Gastrocnemius medialis (tissue), 4 donors: ENCODE measurements around the gene SPCS2. TPM values are rescaled to one million over a fixed set of nuclear protein-coding genes. Genes with fewer than 3 reads are reported as not detected.

Experiments used
- ATAC-seq, 2 donors: fragments of 150-250 bp; one replicate each; pipeline ENCODE4 v1.9.1; 2016
- DNase-seq, 2 donors: peaks; one replicate each; pipeline ENCODE4 v3.0.0-alpha.2; 2019
- H3K27ac ChIP-seq, 4 donors: fragments of 200-600 bp; sonication (generic); 1 replicate in 1 of 4; 2 replicates in 3 of 4; pipeline ENCODE4 v1.5.1; 2016 to 2018; ENCODE audit warnings: mild to moderate bottlenecking in 2 of 4, moderate library complexity in 1 of 4
- H3K27me3 ChIP-seq, 3 donors: fragments of 200-600 bp; sonication (generic) in 2 of 3; 1 replicate in 1 of 3; 2 replicates in 2 of 3; pipeline versions ENCODE4 v1.5.1 to v1.6.0; 2016 to 2019; ENCODE audit warnings: mild to moderate bottlenecking in 1 of 3, moderate library complexity in 1 of 3
- H3K36me3 ChIP-seq, 2 donors: fragments of 200-600 bp; sonication (generic) in 1 of 2; one replicate each; pipeline ENCODE4 v1.5.1; 2017 to 2018
- H3K4me1 ChIP-seq, 2 donors: fragments of 200-600 bp; sonication (generic) in 1 of 2; one replicate each; pipeline ENCODE4 v1.5.1; 2016 to 2017; ENCODE audit warnings: mild to moderate bottlenecking in 2 of 2
- H3K4me3 ChIP-seq, 4 donors: fragments of 200-600 bp; sonication (generic) in 3 of 4; 1 replicate in 1 of 4; 2 replicates in 3 of 4; pipeline ENCODE4 v1.5.1; 2016 to 2019; ENCODE audit warnings: mild to moderate bottlenecking in 2 of 4
- H3K9me3 ChIP-seq, 3 donors: fragments of 200-600 bp; sonication (generic) in 2 of 3; 1 replicate in 1 of 3; 2 replicates in 2 of 3; pipeline ENCODE4 v1.5.1; 2016 to 2019
- CTCF ChIP-seq, 5 experiments: fragments of 450-650 bp in 3 of 5; fragments of 200-600 bp in 2 of 5; sonication (generic) in 2 of 5; IDR thresholded peaks in 4 of 5; conservative IDR thresholded peaks in 1 of 5; 1 replicate in 4 of 5; 2 replicates in 1 of 5; pipeline ENCODE4 v1.5.1; 2016 to 2019; ENCODE audit warnings: antibody characterized with exemption in 5 of 5, mild to moderate bottlenecking in 3 of 5, moderate library complexity in 3 of 5
- POLR2A ChIP-seq, 2 donors: fragments of 450-650 bp; IDR thresholded peaks; one replicate each; pipeline ENCODE4 v1.6.1; 2017; ENCODE audit warnings: antibody characterized with exemption in 2 of 2, mild to moderate bottlenecking in 2 of 2, moderate library complexity in 2 of 2
- in situ Hi-C, 4 donors: fragments of 200-750 bp; cut with MboI; loops; one replicate each; pipeline versions ENCODE4 v1.15.0 to v1.8.0; 2017; ENCODE audit warnings: low sequenced_read_pairs in 4 of 4
- intact Hi-C: fragments of 100-400 bp; cut with DNase I; formaldehyde crosslinking; loops from one replicate; pipeline ENCODE4 v1.15.1; 2023; ENCODE audit warnings: low total_unique reads
- total RNA-seq, 4 donors: library from RNA; depleted of rRNA; stranded (reverse); fragments of >200 nt; gene quantifications; one replicate each; pipeline versions ENCODE4 v1.1.0 to v1.2.3, GENCODE V29; 2016

The SPCS2 gene
- total RNA-seq, 4 donors from 2014 or later, result 16.9 to 38.3 (median 22.8) TPM

GRCh38 chr11:75024764-75025211 lies 75.7 kb downstream of the SPCS2 start:
- H3K4me1 ChIP-seq, result peaks cover 42% of the 10 kb centered on the region in 2 donors
- intact Hi-C loops (loop anchor here (5.0 kb wide), 1 partner anchor 218 kb away; the partner anchor contains the start of gene TPBGL), in situ Hi-C loops (loop anchor here (5.0 to 10.0 kb wide), 5 partner anchors 72 to 220 kb away; partner anchors contain the start of gene TPBGL (in 2 of the 4))
- H3K27ac ChIP-seq, result no peak overlapping the region
- no peak for TF ChIP-seq POLR2A (IDR thresholded peaks at IDR 0.05)
- TF ChIP-seq CTCF (IDR thresholded peaks at IDR 0.05 in 4 of 5, conservative IDR thresholded peaks at IDR 0.05 in 1 of 5), result no peak
- no peaks in the 10 kb centered on the region for H3K9me3 ChIP-seq
- no peak overlapping the region for H3K4me3 ChIP-seq
- DNase-seq, result no peak
- ATAC-seq, result no peak
- no peaks in the 10 kb centered on the region for H3K27me3 ChIP-seq
- H3K36me3 ChIP-seq, result no peaks in the 10 kb centered on the region

GRCh38 chr11:75025561-75025960 lies 76.5 kb downstream of the SPCS2 start:
- Histone ChIP-seq H3K4me3 (no peak overlapping the region), H3K27ac (no peak overlapping the region), H3K36me3 (no peaks in the 10 kb centered on the region), H3K4me1 (peaks cover 41 to 42% of the 10 kb centered on the region in 2 donors), H3K27me3 (no peaks in the 10 kb centered on the region), H3K9me3 (no peaks in the 10 kb centered on the region)
- ATAC-seq (no peak), DNase-seq (no peak)
- intact Hi-C loops (no loop called here), in situ Hi-C loops (loop anchor here (5.0 to 10.0 kb wide), 5 partner anchors 73 to 219 kb away; partner anchors contain the start of gene TPBGL (in 2 of the 4))
- TF ChIP-seq POLR2A (IDR thresholded peaks at IDR 0.05), result no peak
- TF ChIP-seq CTCF (IDR thresholded peaks at IDR 0.05 in 4 of 5, conservative IDR thresholded peaks at IDR 0.05 in 1 of 5), result no peak

- intact Hi-C loops, result no loop called here
- in situ Hi-C loops, result loop anchor here (5.0 to 10.0 kb wide), 5 partner anchors 76 to 216 kb away; partner anchors contain the start of gene TPBGL (in 2 of the 4)
Measured at GRCh38 chr11:75028321-75028720, 79.3 kb downstream of the SPCS2 start.

More at GRCh38 chr11:75028321-75028720, 79.3 kb downstream of the SPCS2 start:
- ATAC-seq (no peak), DNase-seq (no peak)
- Histone ChIP-seq H3K36me3 (no peaks in the 10 kb centered on the region), H3K9me3 (no peaks in the 10 kb centered on the region), H3K27me3 (no peaks in the 10 kb centered on the region), H3K4me3 (no peak overlapping the region), H3K4me1 (peaks cover 19 to 23% of the 10 kb centered on the region in 2 donors), H3K27ac (no peak overlapping the region)
- TF ChIP-seq CTCF (IDR thresholded peaks at IDR 0.05 in 4 of 5, conservative IDR thresholded peaks at IDR 0.05 in 1 of 5) (no peak), POLR2A (IDR thresholded peaks at IDR 0.05) (no peak)

Other genes with a start within 250 kb of the SPCS2 start
- gene CHRDL2, start 217.8 kb upstream of the SPCS2 start, total RNA-seq, result under 1 TPM in 1 of 4 donors, not detected in 3; 0.20 TPM
- gene RNF169, start 200.4 kb upstream of the SPCS2 start, total RNA-seq, result 10 to 100 TPM; 17.1 to 25.2 (median 21.0) TPM
- 10 to 100 TPM in 1 of 4 donors, 1 to 10 TPM in 3; 7.8 to 16.8 (median 8.8) TPM for gene XRRA1, start 175 bp upstream of the SPCS2 start, total RNA-seq
- 10 to 100 TPM; 11.0 to 20.6 (median 18.3) TPM for gene NEU3, start 39.7 kb downstream of the SPCS2 start, total RNA-seq
- gene OR2AT4, start 147.6 kb downstream of the SPCS2 start, total RNA-seq, result not detected
- gene SLCO2B1, start 201.8 kb downstream of the SPCS2 start, total RNA-seq, result 10 to 100 TPM in 1 of 4 donors, 1 to 10 TPM in 3; 1.9 to 17.6 (median 5.0) TPM